NT2/D1 (cell line): Measurements from ENCODE around the gene F2RL3.

Source experiments
- SUZ12 ChIP-seq: IDR thresholded peaks from 2 replicates; pipeline ENCODE4 v1.6.1; 2011; ENCODE audit not compliant: insufficient read length, insufficient read depth; ENCODE audit errors: extremely low read depth
- YY1 ChIP-seq: IDR thresholded peaks from 2 replicates; pipeline ENCODE4 v1.6.1; 2011; ENCODE audit not compliant: insufficient read length, insufficient read depth
- ZNF274 ChIP-seq: IDR thresholded peaks from 2 replicates; pipeline ENCODE4 v1.6.1; 2011; ENCODE audit warnings: mild to moderate bottlenecking, low read depth, low read length

- no peak for TF ChIP-seq SUZ12
- no peak for TF ChIP-seq ZNF274
- no peak for TF ChIP-seq YY1
Observed at GRCh38 chr19:16869331-16869972, 19.3 kb upstream of the F2RL3 start.
